ENCODE results near the gene PYGO1. TPM values are rescaled to one million over a fixed set of nuclear protein-coding genes. Genes with fewer than 3 reads are reported as not detected.

PYGO1 gene
- total and polyA plus RNA-seq, 9 donors: 5.1 to 15.6 (median 9.2) TPM

Other genes with a start within 250 kb of the PYGO1 start
- 30.9 TPM for gene CCPG1, start 180.0 kb downstream of the PYGO1 start, total RNA-seq
- 10 to 100 TPM; 22.1 to 30.3 (median 26.7) TPM for gene CCPG1, start 180.0 kb downstream of the PYGO1 start, polyA plus RNA-seq (ENCODE audit: insufficient read depth in 1 of 8, insufficient read length in 8 of 8, low replicate concordance in 1 of 8)
- gene PIERCE2, start 179.8 kb downstream of the PYGO1 start, total RNA-seq: 1.4 TPM
- gene PIERCE2, start 179.8 kb downstream of the PYGO1 start, polyA plus RNA-seq (ENCODE audit: insufficient read depth in 1 of 8, insufficient read length in 8 of 8, low replicate concordance in 1 of 8): 1 to 10 TPM in 7 of 8 donors, under 1 TPM in 1; 0.86 to 1.4 (median 1.3) TPM
- gene DNAAF4, start 80.1 kb downstream of the PYGO1 start, total RNA-seq: 2.2 TPM
- gene DNAAF4, start 80.1 kb downstream of the PYGO1 start, polyA plus RNA-seq (ENCODE audit: insufficient read depth in 1 of 8, insufficient read length in 8 of 8, low replicate concordance in 1 of 8): 1 to 10 TPM; 1.6 to 2.9 (median 1.9) TPM
- gene PRTG, start 154.8 kb upstream of the PYGO1 start, total RNA-seq: 5.7 TPM
- 1 to 10 TPM; 2.1 to 4.4 (median 2.6) TPM for gene PRTG, start 154.8 kb upstream of the PYGO1 start, polyA plus RNA-seq (ENCODE audit: insufficient read depth in 1 of 8, insufficient read length in 8 of 8, low replicate concordance in 1 of 8)